Measurements from ENCODE around the gene GPHB5.

GPHB5 gene

GRCh38 chr14:63318835-63319234, at the start of gene GPHB5:
Gene GPHB5, minus strand, starts transcription at chr14:63318935. Its CDS starts 1,086 bp downstream, at chr14:63317849.
- Histone ChIP-seq H3K4me3 (ENCODE audit: low read length) (no peak within 1 kb of the TSS), H3K4me1 (ENCODE audit: insufficient read depth, low read length) (peaks cover 10% of the 10 kb centered on the region), H3K36me3 (ENCODE audit: insufficient read depth, low read length) (no peaks in the 10 kb centered on the region), H2AFZ (ENCODE audit: low read depth, low read length) (no peak within 1 kb of the TSS), H3K9me3 (ENCODE audit: low read length) (no peaks in the 10 kb centered on the region), H3K27me3 (ENCODE audit: insufficient read depth, low read length) (no peaks in the 10 kb centered on the region)

GRCh38 chr14:63367742-63368364, 49.1 kb upstream of the GPHB5 start:
- Histone ChIP-seq H3K27me3 (ENCODE audit: insufficient read depth, low read length) (no peaks in the 10 kb centered on the region), H3K4me1 (ENCODE audit: insufficient read depth, low read length) (peaks cover 1% of the 10 kb centered on the region), H3K9me3 (ENCODE audit: low read length) (no peaks in the 10 kb centered on the region), H3K36me3 (ENCODE audit: insufficient read depth, low read length) (peaks cover 2% of the 10 kb centered on the region), H3K4me3 (ENCODE audit: low read length) (no peak overlapping the region), H2AFZ (ENCODE audit: low read depth, low read length) (no peak overlapping the region)

GRCh38 chr14:63362389-63362819, 43.7 kb upstream of the GPHB5 start:
- Histone ChIP-seq H3K4me3 (ENCODE audit: low read length) (peak overlapping the region; percentile 17), H3K9me3 (ENCODE audit: low read length) (no peaks in the 10 kb centered on the region), H3K4me1 (ENCODE audit: insufficient read depth, low read length) (peaks cover 14% of the 10 kb centered on the region), H2AFZ (ENCODE audit: low read depth, low read length) (peak overlapping the region; percentile 63), H3K36me3 (ENCODE audit: insufficient read depth, low read length) (no peaks in the 10 kb centered on the region), H3K27me3 (ENCODE audit: insufficient read depth, low read length) (no peaks in the 10 kb centered on the region)

- Histone ChIP-seq H3K27me3 (ENCODE audit: insufficient read depth, low read length) (no peaks in the 10 kb centered on the region), H3K36me3 (ENCODE audit: insufficient read depth, low read length) (no peaks in the 10 kb centered on the region), H3K4me3 (ENCODE audit: low read length) (peak overlapping the region; percentile 17), H2AFZ (ENCODE audit: low read depth, low read length) (peak overlapping the region; percentile 63), H3K4me1 (ENCODE audit: insufficient read depth, low read length) (peaks cover 14% of the 10 kb centered on the region), H3K9me3 (ENCODE audit: low read length) (no peaks in the 10 kb centered on the region)
Observed at GRCh38 chr14:63361790-63362189, 43.1 kb upstream of the GPHB5 start.

- H3K4me1 ChIP-seq (ENCODE audit: insufficient read depth, low read length), result peaks cover 13% of the 10 kb centered on the region
- no peak overlapping the region for H2AFZ ChIP-seq (ENCODE audit: low read depth, low read length)
- no peaks in the 10 kb centered on the region for H3K36me3 ChIP-seq (ENCODE audit: insufficient read depth, low read length)
- H3K4me3 ChIP-seq (ENCODE audit: low read length), result no peak overlapping the region
- H3K9me3 ChIP-seq (ENCODE audit: low read length), result no peaks in the 10 kb centered on the region
- H3K27me3 ChIP-seq (ENCODE audit: insufficient read depth, low read length), result no peaks in the 10 kb centered on the region
Observed at GRCh38 chr14:63357841-63358240, 39.1 kb upstream of the GPHB5 start.

- Histone ChIP-seq H3K36me3 (ENCODE audit: insufficient read depth, low read length) (no peaks in the 10 kb centered on the region), H3K4me1 (ENCODE audit: insufficient read depth, low read length) (no peaks in the 10 kb centered on the region), H3K27me3 (ENCODE audit: insufficient read depth, low read length) (no peaks in the 10 kb centered on the region), H3K9me3 (ENCODE audit: low read length) (no peaks in the 10 kb centered on the region), H3K4me3 (ENCODE audit: low read length) (no peak overlapping the region), H2AFZ (ENCODE audit: low read depth, low read length) (no peak overlapping the region)
Observed at GRCh38 chr14:63345826-63346225, 27.1 kb upstream of the GPHB5 start.

- Histone ChIP-seq H3K4me1 (ENCODE audit: insufficient read depth, low read length) (no peaks in the 10 kb centered on the region), H2AFZ (ENCODE audit: low read depth, low read length) (no peak overlapping the region), H3K4me3 (ENCODE audit: low read length) (no peak overlapping the region), H3K9me3 (ENCODE audit: low read length) (peaks cover 2% of the 10 kb centered on the region), H3K27me3 (ENCODE audit: insufficient read depth, low read length) (no peaks in the 10 kb centered on the region), H3K36me3 (ENCODE audit: insufficient read depth, low read length) (no peaks in the 10 kb centered on the region)
Observed at GRCh38 chr14:63344336-63344735, 25.6 kb upstream of the GPHB5 start.

GRCh38 chr14:63343878-63344277, 25.1 kb upstream of the GPHB5 start:
- H3K27me3 ChIP-seq (ENCODE audit: insufficient read depth, low read length), result no peaks in the 10 kb centered on the region

GRCh38 chr14:63342371-63342770, 23.6 kb upstream of the GPHB5 start:
- Histone ChIP-seq H3K4me1 (ENCODE audit: insufficient read depth, low read length) (no peaks in the 10 kb centered on the region), H3K27me3 (ENCODE audit: insufficient read depth, low read length) (no peaks in the 10 kb centered on the region), H3K9me3 (ENCODE audit: low read length) (peaks cover 2% of the 10 kb centered on the region), H2AFZ (ENCODE audit: low read depth, low read length) (no peak overlapping the region), H3K4me3 (ENCODE audit: low read length) (no peak overlapping the region), H3K36me3 (ENCODE audit: insufficient read depth, low read length) (no peaks in the 10 kb centered on the region)

More at GRCh38 chr14:63343878-63344277, 25.1 kb upstream of the GPHB5 start:
- Histone ChIP-seq H3K4me1 (ENCODE audit: insufficient read depth, low read length) (no peaks in the 10 kb centered on the region), H3K4me3 (ENCODE audit: low read length) (no peak overlapping the region), H3K9me3 (ENCODE audit: low read length) (peaks cover 2% of the 10 kb centered on the region), H3K36me3 (ENCODE audit: insufficient read depth, low read length) (no peaks in the 10 kb centered on the region), H2AFZ (ENCODE audit: low read depth, low read length) (no peak overlapping the region)

GRCh38 chr14:63328787-63329737, 10.3 kb upstream of the GPHB5 start:
- no peak overlapping the region for H2AFZ ChIP-seq (ENCODE audit: low read depth, low read length)
- H3K4me3 ChIP-seq (ENCODE audit: low read length), result no peak overlapping the region
- no peaks in the 10 kb centered on the region for H3K4me1 ChIP-seq (ENCODE audit: insufficient read depth, low read length)
- H3K27me3 ChIP-seq (ENCODE audit: insufficient read depth, low read length), result no peaks in the 10 kb centered on the region
- H3K9me3 ChIP-seq (ENCODE audit: low read length), result no peaks in the 10 kb centered on the region
- no peaks in the 10 kb centered on the region for H3K36me3 ChIP-seq (ENCODE audit: insufficient read depth, low read length)

GRCh38 chr14:63326840-63327239, 8.1 kb upstream of the GPHB5 start:
- Histone ChIP-seq H3K4me1 (ENCODE audit: insufficient read depth, low read length) (peaks cover 10% of the 10 kb centered on the region), H3K4me3 (ENCODE audit: low read length) (no peak overlapping the region), H2AFZ (ENCODE audit: low read depth, low read length) (no peak overlapping the region), H3K36me3 (ENCODE audit: insufficient read depth, low read length) (no peaks in the 10 kb centered on the region), H3K9me3 (ENCODE audit: low read length) (no peaks in the 10 kb centered on the region), H3K27me3 (ENCODE audit: insufficient read depth, low read length) (no peaks in the 10 kb centered on the region)

- H3K9me3 ChIP-seq (ENCODE audit: low read length), result no peaks in the 10 kb centered on the region
- no peak overlapping the region for H3K4me3 ChIP-seq (ENCODE audit: low read length)
- H3K36me3 ChIP-seq (ENCODE audit: insufficient read depth, low read length), result no peaks in the 10 kb centered on the region
- H3K27me3 ChIP-seq (ENCODE audit: insufficient read depth, low read length), result no peaks in the 10 kb centered on the region
- H3K4me1 ChIP-seq (ENCODE audit: insufficient read depth, low read length), result peaks cover 10% of the 10 kb centered on the region
- H2AFZ ChIP-seq (ENCODE audit: low read depth, low read length), result no peak overlapping the region
Observed at GRCh38 chr14:63322897-63323573, 4.3 kb upstream of the GPHB5 start.

- Histone ChIP-seq H3K4me1 (ENCODE audit: insufficient read depth, low read length) (peaks cover 10% of the 10 kb centered on the region), H2AFZ (ENCODE audit: low read depth, low read length) (no peak overlapping the region), H3K36me3 (ENCODE audit: insufficient read depth, low read length) (no peaks in the 10 kb centered on the region), H3K9me3 (ENCODE audit: low read length) (no peaks in the 10 kb centered on the region), H3K4me3 (ENCODE audit: low read length) (no peak overlapping the region), H3K27me3 (ENCODE audit: insufficient read depth, low read length) (no peaks in the 10 kb centered on the region)
Observed at GRCh38 chr14:63322472-63322871, 3.7 kb upstream of the GPHB5 start.

Data from neuron (in vitro differentiated cells).